GM23338 (cell line): Measurements from ENCODE around the gene HTT.

Source experiments
- CREB1 ChIP-seq: fragments of 250-450 bp; sonication (Bioruptor Pico); IDR thresholded peaks from 2 replicates; pipeline ENCODE4 v1.5.0; 2020; ENCODE audit warnings: low read depth, mild to moderate bottlenecking, moderate library complexity
- ETS1 ChIP-seq: IDR thresholded peaks from 2 replicates; pipeline ENCODE4 v1.6.1; 2016; ENCODE audit warnings: antibody characterized with exemption
- EZH2phosphoT487 ChIP-seq: fragments of 200-600 bp; sonication (generic); IDR thresholded peaks from one replicate; pipeline ENCODE4 v1.8.1; 2018; ENCODE audit warnings: antibody characterized with exemption; ENCODE audit not compliant: unreplicated experiment
- NANOG ChIP-seq: IDR thresholded peaks from 2 replicates; pipeline ENCODE4 v1.6.1; 2016; ENCODE audit warnings: antibody characterized with exemption, borderline replicate concordance
- TF ChIP-seq, protein P1 (sequence below), 2 experiments: fragments of 200-600 bp in 1 of 2; sonication (generic) in 1 of 2; conservative IDR thresholded peaks; 2 replicates each; pipeline versions ENCODE4 v1.5.1 to v1.6.1; 2016 to 2017; ENCODE audit warnings: antibody characterized with exemption in 2 of 2, low read depth in 2 of 2, mild to moderate bottlenecking in 2 of 2, moderate library complexity in 1 of 2

DNA sequence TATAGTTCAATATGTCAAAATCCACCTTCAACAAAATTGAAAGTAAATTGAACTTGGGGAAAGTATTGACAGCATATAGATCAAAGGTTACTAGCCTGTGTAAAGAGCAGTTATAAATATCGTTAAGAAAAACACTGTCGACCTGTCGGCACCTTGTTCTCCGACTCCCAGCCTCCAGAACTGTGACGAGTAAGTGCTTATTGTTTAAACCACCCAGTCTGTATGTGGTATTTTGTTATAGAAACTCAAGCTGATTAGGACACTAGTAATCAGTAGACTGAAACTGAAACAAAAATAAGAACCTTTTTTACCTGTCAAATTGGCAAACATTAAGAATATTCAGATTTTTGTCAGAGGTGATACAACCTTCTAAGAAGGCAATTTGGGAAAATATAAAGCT is 17.0 kb downstream of the HTT start:
- no peak for TF ChIP-seq EZH2phosphoT487
- no peak for TF ChIP-seq CREB1 (CRISPR knock-in tag)
- TF ChIP-seq, protein P1, sequence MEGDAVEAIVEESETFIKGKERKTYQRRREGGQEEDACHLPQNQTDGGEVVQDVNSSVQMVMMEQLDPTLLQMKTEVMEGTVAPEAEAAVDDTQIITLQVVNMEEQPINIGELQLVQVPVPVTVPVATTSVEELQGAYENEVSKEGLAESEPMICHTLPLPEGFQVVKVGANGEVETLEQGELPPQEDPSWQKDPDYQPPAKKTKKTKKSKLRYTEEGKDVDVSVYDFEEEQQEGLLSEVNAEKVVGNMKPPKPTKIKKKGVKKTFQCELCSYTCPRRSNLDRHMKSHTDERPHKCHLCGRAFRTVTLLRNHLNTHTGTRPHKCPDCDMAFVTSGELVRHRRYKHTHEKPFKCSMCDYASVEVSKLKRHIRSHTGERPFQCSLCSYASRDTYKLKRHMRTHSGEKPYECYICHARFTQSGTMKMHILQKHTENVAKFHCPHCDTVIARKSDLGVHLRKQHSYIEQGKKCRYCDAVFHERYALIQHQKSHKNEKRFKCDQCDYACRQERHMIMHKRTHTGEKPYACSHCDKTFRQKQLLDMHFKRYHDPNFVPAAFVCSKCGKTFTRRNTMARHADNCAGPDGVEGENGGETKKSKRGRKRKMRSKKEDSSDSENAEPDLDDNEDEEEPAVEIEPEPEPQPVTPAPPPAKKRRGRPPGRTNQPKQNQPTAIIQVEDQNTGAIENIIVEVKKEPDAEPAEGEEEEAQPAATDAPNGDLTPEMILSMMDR (conservative IDR thresholded peaks at IDR 0.05; ENCODE audit: low read depth in 2 of 2) = no peak
- TF ChIP-seq ETS1 = no peak
- no peak for TF ChIP-seq NANOG
